GM21528 (cell line): ENCODE results near the gene TLX3.
"Not testable (repeated sequence)": the region's sequence is repeated elsewhere in the genome, so short reads cannot be mapped to it uniquely, and the experiment has no call there.

Source experiments
- ATAC-seq: cut with Tn5 transposase; IDR thresholded peaks from one replicate; pipeline ENCODE4 v1.9.1; 2021; ENCODE audit warnings: mild to moderate bottlenecking, moderate library complexity; ENCODE audit not compliant: unreplicated experiment, low FRiP score

The TLX3 gene

DNA sequence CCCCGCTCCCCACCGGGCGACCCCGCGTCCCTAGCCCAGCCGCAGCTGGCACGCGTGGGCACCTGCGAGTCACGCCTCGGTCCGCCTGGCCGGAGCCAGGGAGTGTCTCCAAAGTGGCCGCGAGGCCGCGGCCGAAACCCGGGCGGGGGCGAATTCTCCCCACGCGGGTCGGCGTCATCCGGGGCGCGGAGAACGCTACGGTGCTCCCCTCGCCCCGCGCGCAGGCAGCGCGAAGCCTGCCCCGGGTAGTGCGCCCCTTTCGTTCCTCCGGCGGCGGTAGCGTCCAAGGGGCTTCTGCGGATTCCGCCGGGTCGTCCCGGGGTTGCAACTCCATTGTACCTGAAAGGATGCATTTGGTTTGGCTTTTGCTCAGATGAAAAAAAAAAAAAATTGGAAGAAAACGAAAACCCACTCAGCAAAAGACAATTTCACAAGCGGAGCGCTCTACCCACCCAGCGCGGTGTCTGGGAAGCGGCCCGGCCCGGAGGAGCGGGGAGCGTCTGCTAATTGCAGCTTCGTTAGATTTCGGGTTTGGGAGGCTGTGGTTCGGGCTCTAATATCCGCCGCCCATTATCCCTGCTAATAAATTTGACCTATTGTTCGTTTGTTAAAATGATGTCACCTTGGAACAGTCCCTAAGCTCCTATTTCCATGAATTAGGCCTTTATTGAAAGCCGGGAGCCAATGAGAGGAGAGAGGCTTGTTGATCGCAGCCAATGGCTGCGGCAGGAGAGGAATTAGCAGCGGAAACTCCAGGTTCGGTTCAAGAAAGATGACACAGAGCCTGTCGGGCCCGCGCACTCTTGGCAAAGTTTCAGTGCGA, at the start of gene TLX3:
TLX3 (plus strand) TSS at position 796 of the 823 bp plus-strand sequence. CDS start 118 bp downstream, outside the sequence.
- no peak for ATAC-seq

GRCh38 chr5:171261361-171261760, 47.7 kb upstream of the TLX3 start:
- ATAC-seq, result no peak

DNA sequence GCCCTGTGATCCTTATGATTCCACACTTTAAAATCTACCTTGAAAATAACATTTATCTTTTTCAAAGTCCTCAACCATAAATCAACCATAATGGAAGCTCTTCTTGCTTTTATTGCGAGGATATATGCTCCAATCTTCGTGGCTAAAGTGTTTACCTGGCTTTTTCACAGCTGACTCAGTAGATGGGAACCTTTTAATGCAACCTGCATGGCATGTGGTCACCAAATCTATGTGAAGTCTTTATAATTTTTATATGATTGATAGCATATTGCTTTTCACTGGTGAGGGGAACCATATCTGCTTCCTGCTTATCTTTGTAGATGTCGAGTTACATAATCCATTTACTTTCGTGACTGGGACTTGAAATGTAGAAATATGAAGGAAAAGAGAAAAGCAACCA, 47.1 kb upstream of the TLX3 start:
- ATAC-seq, result no peak

DNA sequence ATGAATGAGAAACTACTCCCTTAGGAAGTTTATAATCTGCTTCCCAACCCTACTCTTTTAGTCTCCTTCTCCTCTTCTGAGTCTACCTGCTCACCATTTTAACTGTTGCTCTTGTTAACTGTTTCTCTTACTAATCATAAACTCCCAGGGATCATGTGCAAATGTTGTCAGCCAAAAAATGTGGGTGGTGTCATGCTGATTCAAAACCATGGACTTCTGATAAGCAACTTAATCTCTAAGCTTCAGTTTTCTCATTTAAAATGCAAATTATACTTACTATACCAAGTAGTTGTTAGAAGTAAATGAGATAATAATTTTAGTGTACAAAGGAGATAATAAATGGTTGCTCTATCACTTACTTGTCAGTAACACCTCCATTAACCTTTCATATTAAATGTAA, 45.9 kb upstream of the TLX3 start:
- ATAC-seq, result no peak

DNA sequence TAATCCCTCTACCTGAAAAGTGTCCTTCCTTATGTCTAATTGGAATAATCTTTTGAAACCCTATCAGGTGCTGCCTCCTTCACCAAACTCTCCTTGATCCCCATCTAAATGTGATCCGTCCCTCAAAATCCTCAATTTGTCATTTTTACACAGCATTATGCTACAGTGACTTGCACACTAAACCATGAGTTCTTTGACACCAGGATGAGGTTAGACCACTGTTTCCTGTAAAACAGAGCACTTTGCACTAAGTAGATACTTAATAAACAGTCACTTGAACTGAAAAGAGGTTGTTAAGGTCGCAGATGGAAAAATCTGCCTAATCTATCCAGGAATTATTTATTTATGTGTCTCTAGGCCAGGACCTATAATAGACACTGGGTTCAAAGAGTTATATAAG, 44.2 kb upstream of the TLX3 start:
- no peak for ATAC-seq

DNA sequence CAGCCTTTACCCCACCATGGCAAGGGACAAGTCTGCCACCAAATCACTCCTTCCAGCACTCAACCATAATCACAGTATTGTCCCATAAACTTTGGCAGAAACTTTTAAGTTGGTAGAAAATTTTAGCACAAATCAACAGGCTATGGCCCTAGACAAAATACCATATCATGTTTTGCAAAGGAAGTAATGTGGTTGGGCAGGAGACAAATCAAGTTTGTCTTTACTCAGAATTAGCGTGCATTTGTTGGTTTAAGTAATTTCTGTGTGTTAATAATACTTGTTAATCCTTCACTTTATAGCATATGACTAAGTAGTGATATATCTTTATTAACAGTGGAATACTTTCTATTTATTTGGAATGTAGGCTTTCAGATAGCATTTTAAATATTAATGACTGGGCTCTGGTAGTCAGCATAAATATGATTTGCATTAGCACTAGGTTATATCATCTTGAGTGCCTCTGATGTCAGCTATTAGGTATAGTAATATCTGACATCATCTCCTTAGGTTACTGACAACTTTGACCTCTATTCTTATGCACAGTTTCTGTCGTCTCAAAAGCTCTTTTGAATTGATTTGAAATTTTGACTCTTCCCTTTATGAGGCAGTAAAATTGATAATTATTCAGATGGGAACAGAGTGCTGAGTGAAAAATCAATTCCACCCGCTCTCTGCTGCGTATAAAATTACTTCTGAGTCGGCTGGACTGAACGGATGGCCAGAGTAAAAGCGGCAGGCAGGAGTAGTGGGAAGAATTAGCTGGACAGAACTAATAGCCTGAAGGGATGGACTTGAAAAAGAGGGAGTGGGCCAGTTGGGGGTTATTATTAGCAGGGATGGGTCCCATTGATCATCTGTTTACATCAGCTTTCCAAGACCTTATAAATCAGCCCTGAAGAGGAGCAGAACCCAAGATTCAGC, 40.1 kb upstream of the TLX3 start:
- no peak for ATAC-seq

GRCh38 chr5:171269717-171270116, 39.3 kb upstream of the TLX3 start:
- no peak for ATAC-seq

- ATAC-seq, result no peak
Measured at GRCh38 chr5:171270136-171270535, 38.9 kb upstream of the TLX3 start.

GRCh38 chr5:171271798-171272197, 37.2 kb upstream of the TLX3 start:
- no peak for ATAC-seq

DNA sequence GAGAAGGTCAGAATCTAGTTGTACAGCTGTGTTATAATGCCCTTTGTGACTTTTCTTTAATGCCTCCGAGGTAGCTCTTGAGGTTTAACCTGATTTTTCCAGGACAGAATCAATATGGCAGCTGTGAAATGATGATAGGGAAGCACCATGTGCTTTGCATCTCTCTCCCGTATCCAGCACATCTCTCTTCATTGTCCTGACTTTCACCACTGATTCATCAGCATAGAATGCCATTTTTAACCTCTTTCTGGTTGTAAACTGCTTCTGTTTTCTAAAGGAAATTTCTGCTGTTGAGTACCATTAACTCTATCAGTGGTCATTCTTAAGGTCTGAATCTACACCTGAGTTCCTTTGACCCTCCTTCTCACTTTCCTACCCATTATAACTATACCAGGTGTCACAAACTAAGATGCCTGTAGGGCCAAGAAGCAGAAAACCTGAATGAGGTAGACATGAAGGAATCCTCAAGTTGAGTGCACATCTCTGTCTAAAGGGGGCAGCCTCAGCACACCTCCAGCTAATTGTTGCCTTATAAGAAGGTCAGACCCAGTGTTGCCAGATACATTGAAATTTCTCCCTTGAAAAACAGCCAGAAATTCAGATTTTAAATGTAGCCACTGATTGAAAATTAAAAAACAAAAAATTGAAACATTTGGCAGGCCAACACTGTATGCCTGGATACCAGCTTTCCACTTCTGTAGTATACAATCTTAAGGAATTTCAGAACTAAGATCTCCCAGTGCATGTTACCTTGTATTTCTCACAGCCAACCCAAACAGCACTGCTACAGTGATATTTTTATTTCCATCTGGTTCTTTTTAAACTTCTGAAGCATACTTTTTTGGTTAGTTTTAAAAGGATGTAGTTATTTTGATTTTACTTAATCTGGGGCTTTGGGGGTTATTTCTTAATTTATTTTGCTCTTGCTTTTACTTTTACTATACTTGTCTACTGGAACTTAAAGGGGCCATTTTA, 35.8 kb upstream of the TLX3 start:
- no peak for ATAC-seq

DNA sequence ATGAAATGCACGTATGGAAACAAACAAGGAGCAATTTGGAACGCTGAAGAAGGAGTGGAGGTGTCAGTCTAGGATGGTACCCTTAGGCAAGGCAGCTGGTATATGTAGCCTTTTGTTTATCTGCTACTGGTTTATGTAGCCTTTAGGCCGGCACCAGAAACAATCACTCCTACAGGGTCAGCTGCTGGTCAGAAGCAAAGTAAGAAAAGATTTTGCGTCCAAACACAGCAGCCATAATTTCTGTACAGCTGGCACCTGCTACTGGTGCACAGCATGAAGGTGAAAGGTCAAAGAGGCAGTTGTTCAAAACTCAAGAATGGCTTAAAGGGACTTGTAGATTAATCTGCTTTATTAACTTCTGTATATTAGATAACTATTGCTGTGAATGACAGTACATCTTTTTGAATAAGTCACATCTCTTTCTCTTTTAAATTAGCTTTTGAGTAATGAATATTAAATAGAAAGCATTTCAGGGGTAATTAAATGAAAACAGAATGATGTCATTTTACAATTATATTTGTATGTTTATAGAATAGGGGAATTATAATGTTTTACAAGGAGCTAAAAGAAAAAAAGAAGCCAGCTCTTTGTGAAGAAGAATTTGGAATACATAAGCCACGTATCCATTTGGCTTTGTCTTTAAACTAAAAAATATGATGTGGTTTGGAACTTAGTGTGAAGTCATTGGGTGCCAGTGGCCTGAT, 33.1 kb upstream of the TLX3 start:
- no peak for ATAC-seq

DNA sequence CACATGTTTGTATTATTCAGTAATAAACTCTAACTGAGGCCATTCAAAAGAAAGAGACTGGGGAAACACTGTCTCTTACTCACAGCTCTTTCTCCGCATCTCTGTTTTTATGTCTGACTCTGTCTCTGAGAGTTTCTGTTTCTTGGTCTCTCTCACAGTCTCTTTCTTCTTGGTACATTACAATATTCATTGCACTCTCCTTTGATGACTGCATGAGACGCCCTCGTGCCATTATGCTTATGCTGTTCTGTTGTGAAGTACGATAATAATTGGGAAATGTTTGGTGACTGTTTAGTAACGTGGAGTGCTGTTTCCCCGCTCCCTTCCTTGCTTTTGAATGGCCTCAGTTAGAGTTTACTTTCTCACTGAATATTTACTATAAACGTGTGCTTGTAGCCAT, 25.3 kb upstream of the TLX3 start:
- no peak for ATAC-seq

GRCh38 chr5:171285465-171285864, 23.6 kb upstream of the TLX3 start:
- ATAC-seq, result no peak

DNA sequence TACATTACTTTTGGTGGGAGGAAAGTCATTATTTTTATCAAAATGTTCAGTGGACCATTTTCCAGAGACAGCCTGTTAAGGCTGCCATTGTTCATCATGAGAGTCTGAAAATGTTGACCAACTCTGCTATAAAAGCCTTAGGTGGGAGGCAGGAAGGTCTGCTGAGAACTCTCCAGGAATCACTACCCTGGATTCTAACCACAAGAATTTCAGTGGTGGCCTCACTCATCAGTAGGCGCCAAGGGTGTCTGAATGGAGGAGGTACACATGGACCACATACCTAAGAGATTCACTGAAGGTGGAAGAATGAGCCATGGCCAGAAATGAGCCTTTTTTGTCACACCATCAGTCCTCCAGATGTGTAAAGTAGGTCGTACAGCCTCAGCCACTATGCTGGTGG, 21.0 kb upstream of the TLX3 start:
- ATAC-seq, result no peak

- no peak for ATAC-seq
Measured at GRCh38 chr5:171291371-171291770, 17.7 kb upstream of the TLX3 start.

GRCh38 chr5:171295299-171295698, 13.7 kb upstream of the TLX3 start:
- ATAC-seq, result no peak

DNA sequence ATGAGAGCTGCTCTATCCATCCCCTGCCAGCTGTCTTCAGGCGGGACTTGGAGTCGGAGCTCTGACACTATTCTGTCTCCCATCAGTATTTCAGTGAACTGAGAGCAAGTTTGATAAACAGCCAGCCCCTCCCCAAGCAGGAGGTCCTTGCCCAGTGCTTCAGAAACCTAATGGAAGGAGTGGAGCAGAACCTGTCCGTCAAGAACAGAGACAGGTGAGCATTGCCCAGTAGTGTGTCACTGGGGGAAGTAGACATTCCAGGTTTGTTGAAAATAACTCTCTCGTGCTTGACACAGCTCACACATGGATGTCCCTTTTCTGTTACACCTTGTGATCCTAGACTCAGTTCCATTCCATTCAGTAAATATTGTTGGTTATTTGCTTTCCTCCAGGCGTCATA, 13.2 kb upstream of the TLX3 start:
- ATAC-seq, result no peak

- ATAC-seq, result not testable (repeated sequence)
Measured at GRCh38 chr5:171297941-171298340, 11.1 kb upstream of the TLX3 start.

GRCh38 chr5:171299228-171299627, 9.8 kb upstream of the TLX3 start:
- ATAC-seq, result no peak

DNA sequence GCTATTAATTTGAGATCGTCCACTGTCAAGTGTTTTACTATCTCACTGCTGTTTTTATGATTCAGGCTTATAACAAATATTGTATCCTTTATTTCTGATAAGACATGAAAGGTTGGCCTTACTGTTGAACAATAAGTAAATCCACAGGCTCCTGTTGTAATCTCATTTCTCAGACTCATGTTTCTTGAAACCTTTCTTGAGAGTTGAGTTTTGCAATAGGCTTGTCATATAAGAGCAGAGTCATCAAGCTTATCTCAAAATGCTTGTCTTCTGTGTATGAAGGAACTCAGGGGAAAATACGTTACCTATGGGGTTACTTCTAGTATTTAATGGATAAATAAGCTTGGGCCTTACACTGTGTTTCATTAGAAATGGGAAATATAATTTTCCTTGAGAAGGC, 9.2 kb upstream of the TLX3 start:
- no peak for ATAC-seq
